SK-N-SH (cell line): Measurements from ENCODE around the gene ADPRHL1.
A peak's percentile ranks its signal among the peaks of the same experiment; 100 is the strongest.

Experiments used
- TEAD4 ChIP-seq: IDR thresholded peaks from 2 replicates; pipeline ENCODE4 v1.4.0; 2012; ENCODE audit warnings: mild to moderate bottlenecking, borderline replicate concordance; ENCODE audit not compliant: insufficient read depth
- TF ChIP-seq, protein P1 (sequence below): fragments of 200-600 bp; sonication (generic); IDR thresholded peaks from 2 replicates; pipeline ENCODE4 v1.6.1; 2017; ENCODE audit warnings: antibody characterized with exemption, mild to moderate bottlenecking, moderate library complexity

DNA sequence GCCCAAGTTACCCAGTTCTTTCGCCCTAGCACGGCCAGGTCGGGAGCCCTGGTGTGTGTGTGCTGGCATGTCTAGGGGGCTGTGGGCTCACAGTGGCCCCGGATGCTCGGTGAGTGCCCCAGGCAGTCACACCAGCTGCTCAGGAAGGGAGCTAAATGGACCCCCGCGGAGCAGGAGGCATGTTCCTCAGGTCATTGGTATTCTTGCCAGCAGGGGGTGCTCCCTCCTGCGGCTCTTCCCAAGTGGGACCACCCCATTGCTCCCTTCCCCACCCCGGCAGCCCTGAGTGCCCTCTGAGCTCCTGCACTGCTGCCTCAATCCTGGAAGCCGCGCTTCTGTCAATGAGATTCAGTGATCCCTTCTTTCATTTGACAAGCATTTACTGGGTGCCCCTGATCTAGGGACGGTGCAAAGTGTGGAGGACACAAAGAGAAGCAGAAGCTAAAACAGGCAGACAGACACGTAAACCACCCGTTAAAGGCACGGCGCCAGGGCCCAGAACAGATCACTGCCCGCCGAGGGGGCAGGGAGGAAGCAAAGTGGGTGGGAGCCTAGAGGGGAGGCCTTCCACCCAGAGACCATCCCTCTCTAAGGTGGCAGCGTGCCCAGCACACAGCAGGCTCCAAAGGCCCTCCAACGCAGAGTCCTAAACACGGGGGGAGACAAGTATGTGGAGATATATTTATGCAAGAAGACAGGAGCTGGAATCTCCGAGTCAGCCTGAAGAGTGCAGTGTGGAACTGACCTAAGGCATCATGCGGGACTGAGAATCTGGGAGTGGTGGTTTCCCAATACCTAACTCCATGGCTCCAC, 5.2 kb upstream of the ADPRHL1 start:
- no peak for TF ChIP-seq TEAD4
- TF ChIP-seq, protein P1, sequence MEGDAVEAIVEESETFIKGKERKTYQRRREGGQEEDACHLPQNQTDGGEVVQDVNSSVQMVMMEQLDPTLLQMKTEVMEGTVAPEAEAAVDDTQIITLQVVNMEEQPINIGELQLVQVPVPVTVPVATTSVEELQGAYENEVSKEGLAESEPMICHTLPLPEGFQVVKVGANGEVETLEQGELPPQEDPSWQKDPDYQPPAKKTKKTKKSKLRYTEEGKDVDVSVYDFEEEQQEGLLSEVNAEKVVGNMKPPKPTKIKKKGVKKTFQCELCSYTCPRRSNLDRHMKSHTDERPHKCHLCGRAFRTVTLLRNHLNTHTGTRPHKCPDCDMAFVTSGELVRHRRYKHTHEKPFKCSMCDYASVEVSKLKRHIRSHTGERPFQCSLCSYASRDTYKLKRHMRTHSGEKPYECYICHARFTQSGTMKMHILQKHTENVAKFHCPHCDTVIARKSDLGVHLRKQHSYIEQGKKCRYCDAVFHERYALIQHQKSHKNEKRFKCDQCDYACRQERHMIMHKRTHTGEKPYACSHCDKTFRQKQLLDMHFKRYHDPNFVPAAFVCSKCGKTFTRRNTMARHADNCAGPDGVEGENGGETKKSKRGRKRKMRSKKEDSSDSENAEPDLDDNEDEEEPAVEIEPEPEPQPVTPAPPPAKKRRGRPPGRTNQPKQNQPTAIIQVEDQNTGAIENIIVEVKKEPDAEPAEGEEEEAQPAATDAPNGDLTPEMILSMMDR = peak; percentile 64
